Liver (tissue), 9 donors: ENCODE data around the gene CER1. TPM values are rescaled to one million over a fixed set of nuclear protein-coding genes. Genes with fewer than 3 reads are reported as not detected.

ENCODE experiments used
- DNase-seq: peaks from one replicate; pipeline ENCODE4 v3.0.0-alpha.2; 2017; ENCODE audit warnings: low spot score
- H3K27ac ChIP-seq, 2 donors: one replicate each; pipeline ENCODE4 v1.7.0; 2013; ENCODE audit warnings: inconsistent platforms in 2 of 2, low read length in 2 of 2, control low read depth in 1 of 2, low read depth in 1 of 2, mild to moderate bottlenecking in 1 of 2
- H3K27me3 ChIP-seq, 4 donors: one replicate each; pipeline versions ENCODE4 v1.6.1 to v1.7.0; 2013; ENCODE audit warnings: low read length in 3 of 4, inconsistent platforms in 1 of 4, mild to moderate bottlenecking in 1 of 4, moderate library complexity in 1 of 4; ENCODE audit not compliant: control insufficient read depth in 4 of 4, insufficient read depth in 4 of 4
- H3K36me3 ChIP-seq, 4 donors: one replicate each; pipeline versions ENCODE4 v1.6.1 to v1.7.0; 2013; ENCODE audit warnings: low read length in 3 of 4, mild to moderate bottlenecking in 3 of 4, low read depth in 1 of 4, moderate library complexity in 1 of 4; ENCODE audit not compliant: control insufficient read depth in 4 of 4, insufficient read depth in 3 of 4
- H3K4me1 ChIP-seq, 4 donors: one replicate each; pipeline versions ENCODE4 v1.6.1 to v1.7.0; 2013; ENCODE audit warnings: low read length in 3 of 4, mild to moderate bottlenecking in 3 of 4, moderate library complexity in 1 of 4; ENCODE audit not compliant: control insufficient read depth in 4 of 4, insufficient read depth in 4 of 4
- H3K4me3 ChIP-seq, 3 donors: one replicate each; pipeline versions ENCODE4 v1.6.1 to v1.7.0; 2013; ENCODE audit warnings: low read length in 3 of 3, control low read depth in 1 of 3, low read depth in 1 of 3, mild to moderate bottlenecking in 1 of 3
- H3K9ac ChIP-seq, 2 donors: one replicate each; pipeline ENCODE4 v1.7.0; 2013; ENCODE audit warnings: low read length in 2 of 2, mild to moderate bottlenecking in 2 of 2, moderate library complexity in 2 of 2, control low read depth in 1 of 2, low read depth in 1 of 2
- H3K9me3 ChIP-seq, 4 donors: one replicate each; pipeline versions ENCODE4 v1.6.1 to v1.7.0; 2013; ENCODE audit warnings: low read length in 3 of 4; ENCODE audit not compliant: control insufficient read depth in 4 of 4
- ATF3 ChIP-seq: IDR thresholded peaks from 2 replicates; pipeline ENCODE4 v1.6.1; 2016; ENCODE audit warnings: antibody characterized with exemption
- EGR1 ChIP-seq, 2 donors: IDR thresholded peaks; 2 replicates each; pipeline ENCODE4 v1.6.1; 2016 to 2018; ENCODE audit warnings: antibody characterized with exemption in 2 of 2, low read depth in 2 of 2
- FOXA1 ChIP-seq: IDR thresholded peaks from 2 replicates; pipeline ENCODE4 v1.6.1; 2016; ENCODE audit warnings: antibody characterized with exemption
- FOXA2 ChIP-seq: IDR thresholded peaks from 2 replicates; pipeline ENCODE4 v1.6.1; 2016; ENCODE audit warnings: antibody characterized with exemption
- GABPA ChIP-seq, 2 donors: IDR thresholded peaks in 1 of 2; conservative IDR thresholded peaks in 1 of 2; 2 replicates each; pipeline ENCODE4 v1.6.1; 2016; ENCODE audit warnings: antibody characterized with exemption in 2 of 2, mild to moderate bottlenecking in 1 of 2, moderate library complexity in 1 of 2
- HNF4A ChIP-seq, 2 donors: conservative IDR thresholded peaks; 2 replicates each; pipeline ENCODE4 v1.6.1; 2016; ENCODE audit warnings: antibody characterized with exemption in 2 of 2, mild to moderate bottlenecking in 2 of 2
- HNF4G ChIP-seq: IDR thresholded peaks from 2 replicates; pipeline ENCODE4 v1.6.1; 2016; ENCODE audit warnings: antibody characterized with exemption
- JUND ChIP-seq, 2 donors: IDR thresholded peaks; 2 replicates each; pipeline ENCODE4 v1.6.1; 2016; ENCODE audit warnings: antibody characterized with exemption in 2 of 2
- MAX ChIP-seq: IDR thresholded peaks from 2 replicates; pipeline ENCODE4 v1.6.1; 2016; ENCODE audit warnings: antibody characterized with exemption
- NR2F2 ChIP-seq: IDR thresholded peaks from 2 replicates; pipeline ENCODE4 v1.6.1; 2016; ENCODE audit warnings: antibody characterized with exemption
- RAD21 ChIP-seq, 2 donors: IDR thresholded peaks; 2 replicates each; pipeline ENCODE4 v1.6.1; 2016; ENCODE audit warnings: antibody characterized with exemption in 2 of 2, mild to moderate bottlenecking in 2 of 2
- REST ChIP-seq: IDR thresholded peaks from 2 replicates; pipeline ENCODE4 v1.6.1; 2016; ENCODE audit warnings: antibody characterized with exemption, mild to moderate bottlenecking
- RXRA ChIP-seq, 2 donors: IDR thresholded peaks; 2 replicates each; pipeline ENCODE4 v1.6.1; 2017 to 2018; ENCODE audit warnings: antibody characterized with exemption in 2 of 2, mild to moderate bottlenecking in 1 of 2
- SP1 ChIP-seq: IDR thresholded peaks from 2 replicates; pipeline ENCODE4 v1.6.1; 2018; ENCODE audit warnings: antibody characterized with exemption, mild to moderate bottlenecking
- TAF1 ChIP-seq: conservative IDR thresholded peaks from 2 replicates; pipeline ENCODE4 v1.6.1; 2016; ENCODE audit warnings: antibody characterized with exemption, mild to moderate bottlenecking
- YY1 ChIP-seq: IDR thresholded peaks from 2 replicates; pipeline ENCODE4 v1.6.1; 2016; ENCODE audit warnings: antibody characterized with exemption, mild to moderate bottlenecking
- WGBS: extraction: QIAGEN DNeasy Blood & Tissue Kit; methylation state at CpG from one replicate; pipeline ENCODE4 v1.1.7; 2013; 5-methylcytosine and 5-hydroxymethylcytosine counted together
- polyA plus RNA-seq, 2 donors: library from polyadenylated mRNA; stranded (reverse) in 1 of 2; unstranded in 1 of 2; fragments of 200-250 nt in 1 of 2; fragments of >200 nt in 1 of 2; fragmentation: Nextera tagmentation in 1 of 2; extraction: Ambion mirVana in 1 of 2; gene quantifications; one replicate each; pipeline versions ENCODE4 v1.2.1 to v1.2.3, GENCODE V29; 2013 to 2015
- total RNA-seq, 2 donors: library from RNA; depleted of rRNA; stranded (reverse); fragments of >200 nt; gene quantifications; one replicate each; pipeline ENCODE4 v1.2.3, GENCODE V29; 2014
- TF ChIP-seq, protein P1 (sequence below): fragments of 150-350 bp; IDR thresholded peaks from 2 replicates; pipeline ENCODE4 v1.5.1; 2017; ENCODE audit warnings: improper control_type of control experiment, low read depth, low read length; ENCODE audit not compliant: missing input control
- TF ChIP-seq, protein P2 (sequence below): IDR thresholded peaks from 2 replicates; pipeline ENCODE4 v1.6.1; 2016; ENCODE audit warnings: antibody characterized with exemption
- donor health status: healthy.
- donor health status: healthy.
- donor health status: healthy.
- donor health status: healthy.
- donor health status: healthy.

Gene CER1
- total and polyA plus RNA-seq, 4 donors, result not detected

- H3K4me3 ChIP-seq, result no peak overlapping the region
Observed at GRCh38 chr9:14690948-14691730, 31.4 kb downstream of the CER1 start.

More at GRCh38 chr9:14690948-14691730, 31.4 kb downstream of the CER1 start:
- H3K27ac ChIP-seq, result no peak overlapping the region
- no peaks in the 10 kb centered on the region for H3K27me3 ChIP-seq
- H3K36me3 ChIP-seq, result peaks cover 0 to 11% (median 2%) of the 10 kb centered on the region in 4 donors
- peaks cover 2 to 12% (median 5%) of the 10 kb centered on the region in 4 donors for H3K4me1 ChIP-seq
- no peak for DNase-seq
- no peak overlapping the region for H3K9ac ChIP-seq
- H3K9me3 ChIP-seq, result no peaks in the 10 kb centered on the region
- WGBS, result 90% methylated on average over 7 of the region's 7 CpGs
- no peak for TF ChIP-seq RAD21 (IDR thresholded peaks at IDR 0.05)
- no peak for TF ChIP-seq SP1
- TF ChIP-seq GABPA (IDR thresholded peaks at IDR 0.05 in 1 of 2, conservative IDR thresholded peaks at IDR 0.05 in 1 of 2), result no peak
- no peak for TF ChIP-seq FOXA1
- TF ChIP-seq, protein P1, sequence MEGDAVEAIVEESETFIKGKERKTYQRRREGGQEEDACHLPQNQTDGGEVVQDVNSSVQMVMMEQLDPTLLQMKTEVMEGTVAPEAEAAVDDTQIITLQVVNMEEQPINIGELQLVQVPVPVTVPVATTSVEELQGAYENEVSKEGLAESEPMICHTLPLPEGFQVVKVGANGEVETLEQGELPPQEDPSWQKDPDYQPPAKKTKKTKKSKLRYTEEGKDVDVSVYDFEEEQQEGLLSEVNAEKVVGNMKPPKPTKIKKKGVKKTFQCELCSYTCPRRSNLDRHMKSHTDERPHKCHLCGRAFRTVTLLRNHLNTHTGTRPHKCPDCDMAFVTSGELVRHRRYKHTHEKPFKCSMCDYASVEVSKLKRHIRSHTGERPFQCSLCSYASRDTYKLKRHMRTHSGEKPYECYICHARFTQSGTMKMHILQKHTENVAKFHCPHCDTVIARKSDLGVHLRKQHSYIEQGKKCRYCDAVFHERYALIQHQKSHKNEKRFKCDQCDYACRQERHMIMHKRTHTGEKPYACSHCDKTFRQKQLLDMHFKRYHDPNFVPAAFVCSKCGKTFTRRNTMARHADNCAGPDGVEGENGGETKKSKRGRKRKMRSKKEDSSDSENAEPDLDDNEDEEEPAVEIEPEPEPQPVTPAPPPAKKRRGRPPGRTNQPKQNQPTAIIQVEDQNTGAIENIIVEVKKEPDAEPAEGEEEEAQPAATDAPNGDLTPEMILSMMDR, result no peak
- no peak for TF ChIP-seq RXRA (IDR thresholded peaks at IDR 0.05)
- no peak for TF ChIP-seq HNF4G
- TF ChIP-seq, protein P2, sequence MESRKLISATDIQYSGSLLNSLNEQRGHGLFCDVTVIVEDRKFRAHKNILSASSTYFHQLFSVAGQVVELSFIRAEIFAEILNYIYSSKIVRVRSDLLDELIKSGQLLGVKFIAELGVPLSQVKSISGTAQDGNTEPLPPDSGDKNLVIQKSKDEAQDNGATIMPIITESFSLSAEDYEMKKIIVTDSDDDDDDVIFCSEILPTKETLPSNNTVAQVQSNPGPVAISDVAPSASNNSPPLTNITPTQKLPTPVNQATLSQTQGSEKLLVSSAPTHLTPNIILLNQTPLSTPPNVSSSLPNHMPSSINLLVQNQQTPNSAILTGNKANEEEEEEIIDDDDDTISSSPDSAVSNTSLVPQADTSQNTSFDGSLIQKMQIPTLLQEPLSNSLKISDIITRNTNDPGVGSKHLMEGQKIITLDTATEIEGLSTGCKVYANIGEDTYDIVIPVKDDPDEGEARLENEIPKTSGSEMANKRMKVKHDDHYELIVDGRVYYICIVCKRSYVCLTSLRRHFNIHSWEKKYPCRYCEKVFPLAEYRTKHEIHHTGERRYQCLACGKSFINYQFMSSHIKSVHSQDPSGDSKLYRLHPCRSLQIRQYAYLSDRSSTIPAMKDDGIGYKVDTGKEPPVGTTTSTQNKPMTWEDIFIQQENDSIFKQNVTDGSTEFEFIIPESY, result no peak
- no peak for TF ChIP-seq MAX
- no peak for TF ChIP-seq TAF1
- TF ChIP-seq FOXA2, result no peak
- no peak for TF ChIP-seq HNF4A (conservative IDR thresholded peaks at IDR 0.05)
- TF ChIP-seq YY1, result no peak
- no peak for TF ChIP-seq EGR1 (IDR thresholded peaks at IDR 0.05; ENCODE audit: low read depth in 2 of 2)
- no peak for TF ChIP-seq ATF3
- TF ChIP-seq JUND (IDR thresholded peaks at IDR 0.05), result no peak
- no peak for TF ChIP-seq NR2F2
- TF ChIP-seq REST, result no peak
